ENCODE data around the gene MYO9B.

DNA sequence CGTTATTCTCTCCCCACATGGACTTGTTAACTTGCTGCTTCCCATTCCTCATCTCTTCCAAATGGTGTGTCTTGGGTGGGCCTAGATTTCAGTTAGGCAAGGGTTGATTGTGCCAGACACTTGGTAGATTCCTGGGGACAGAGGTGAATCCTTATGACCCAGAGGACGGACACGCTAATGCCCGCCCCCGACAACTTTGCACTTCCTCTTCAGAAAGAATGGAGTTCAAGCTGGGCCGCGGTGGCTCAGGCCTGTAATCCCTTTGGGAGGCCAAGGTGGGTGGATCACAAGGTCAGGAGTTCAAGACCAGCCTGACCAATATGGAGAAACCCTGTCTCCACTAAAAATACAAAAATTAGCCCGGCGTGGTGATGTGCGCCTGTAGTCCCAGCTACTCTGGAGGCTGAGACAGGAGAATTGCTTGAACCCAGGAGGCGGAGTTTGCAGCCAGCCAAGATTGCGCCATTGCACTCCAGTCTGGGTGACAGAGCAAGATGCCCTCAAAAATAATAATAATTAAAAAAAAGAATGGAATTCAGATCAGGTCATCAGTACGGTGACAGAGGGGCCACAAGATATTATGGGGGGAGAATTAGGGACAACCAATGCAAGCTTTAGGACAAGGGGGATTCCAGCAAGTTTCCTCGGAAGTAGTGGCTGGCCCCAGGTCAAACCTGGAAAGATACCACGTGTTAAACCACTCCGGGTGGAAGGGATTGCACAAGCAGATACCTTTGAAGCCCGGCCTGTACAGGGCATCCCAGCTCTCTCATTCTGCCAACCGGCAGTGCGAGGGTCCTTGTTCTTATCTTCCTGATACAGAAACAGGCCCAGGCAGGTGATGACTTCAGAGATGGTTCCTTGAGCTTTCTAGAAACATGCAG is 2.7 kb downstream of the MYO9B start:
- TF ChIP-seq, protein P1, sequence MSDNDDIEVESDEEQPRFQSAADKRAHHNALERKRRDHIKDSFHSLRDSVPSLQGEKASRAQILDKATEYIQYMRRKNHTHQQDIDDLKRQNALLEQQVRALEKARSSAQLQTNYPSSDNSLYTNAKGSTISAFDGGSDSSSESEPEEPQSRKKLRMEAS (CRISPR knock-in tag; IDR thresholded peaks at IDR 0.05), result no peak
- TF ChIP-seq, protein P2, sequence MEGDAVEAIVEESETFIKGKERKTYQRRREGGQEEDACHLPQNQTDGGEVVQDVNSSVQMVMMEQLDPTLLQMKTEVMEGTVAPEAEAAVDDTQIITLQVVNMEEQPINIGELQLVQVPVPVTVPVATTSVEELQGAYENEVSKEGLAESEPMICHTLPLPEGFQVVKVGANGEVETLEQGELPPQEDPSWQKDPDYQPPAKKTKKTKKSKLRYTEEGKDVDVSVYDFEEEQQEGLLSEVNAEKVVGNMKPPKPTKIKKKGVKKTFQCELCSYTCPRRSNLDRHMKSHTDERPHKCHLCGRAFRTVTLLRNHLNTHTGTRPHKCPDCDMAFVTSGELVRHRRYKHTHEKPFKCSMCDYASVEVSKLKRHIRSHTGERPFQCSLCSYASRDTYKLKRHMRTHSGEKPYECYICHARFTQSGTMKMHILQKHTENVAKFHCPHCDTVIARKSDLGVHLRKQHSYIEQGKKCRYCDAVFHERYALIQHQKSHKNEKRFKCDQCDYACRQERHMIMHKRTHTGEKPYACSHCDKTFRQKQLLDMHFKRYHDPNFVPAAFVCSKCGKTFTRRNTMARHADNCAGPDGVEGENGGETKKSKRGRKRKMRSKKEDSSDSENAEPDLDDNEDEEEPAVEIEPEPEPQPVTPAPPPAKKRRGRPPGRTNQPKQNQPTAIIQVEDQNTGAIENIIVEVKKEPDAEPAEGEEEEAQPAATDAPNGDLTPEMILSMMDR (IDR thresholded peaks at IDR 0.05), result no peak
- TF ChIP-seq, protein P3, sequence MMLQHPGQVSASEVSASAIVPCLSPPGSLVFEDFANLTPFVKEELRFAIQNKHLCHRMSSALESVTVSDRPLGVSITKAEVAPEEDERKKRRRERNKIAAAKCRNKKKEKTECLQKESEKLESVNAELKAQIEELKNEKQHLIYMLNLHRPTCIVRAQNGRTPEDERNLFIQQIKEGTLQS (CRISPR knock-in tag; conservative IDR thresholded peaks at IDR 0.05), result no peak
- TF ChIP-seq, protein P4, sequence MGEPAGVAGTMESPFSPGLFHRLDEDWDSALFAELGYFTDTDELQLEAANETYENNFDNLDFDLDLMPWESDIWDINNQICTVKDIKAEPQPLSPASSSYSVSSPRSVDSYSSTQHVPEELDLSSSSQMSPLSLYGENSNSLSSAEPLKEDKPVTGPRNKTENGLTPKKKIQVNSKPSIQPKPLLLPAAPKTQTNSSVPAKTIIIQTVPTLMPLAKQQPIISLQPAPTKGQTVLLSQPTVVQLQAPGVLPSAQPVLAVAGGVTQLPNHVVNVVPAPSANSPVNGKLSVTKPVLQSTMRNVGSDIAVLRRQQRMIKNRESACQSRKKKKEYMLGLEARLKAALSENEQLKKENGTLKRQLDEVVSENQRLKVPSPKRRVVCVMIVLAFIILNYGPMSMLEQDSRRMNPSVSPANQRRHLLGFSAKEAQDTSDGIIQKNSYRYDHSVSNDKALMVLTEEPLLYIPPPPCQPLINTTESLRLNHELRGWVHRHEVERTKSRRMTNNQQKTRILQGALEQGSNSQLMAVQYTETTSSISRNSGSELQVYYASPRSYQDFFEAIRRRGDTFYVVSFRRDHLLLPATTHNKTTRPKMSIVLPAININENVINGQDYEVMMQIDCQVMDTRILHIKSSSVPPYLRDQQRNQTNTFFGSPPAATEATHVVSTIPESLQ (CRISPR knock-in tag; IDR thresholded peaks at IDR 0.05), result no peak
- TF ChIP-seq, protein P5, sequence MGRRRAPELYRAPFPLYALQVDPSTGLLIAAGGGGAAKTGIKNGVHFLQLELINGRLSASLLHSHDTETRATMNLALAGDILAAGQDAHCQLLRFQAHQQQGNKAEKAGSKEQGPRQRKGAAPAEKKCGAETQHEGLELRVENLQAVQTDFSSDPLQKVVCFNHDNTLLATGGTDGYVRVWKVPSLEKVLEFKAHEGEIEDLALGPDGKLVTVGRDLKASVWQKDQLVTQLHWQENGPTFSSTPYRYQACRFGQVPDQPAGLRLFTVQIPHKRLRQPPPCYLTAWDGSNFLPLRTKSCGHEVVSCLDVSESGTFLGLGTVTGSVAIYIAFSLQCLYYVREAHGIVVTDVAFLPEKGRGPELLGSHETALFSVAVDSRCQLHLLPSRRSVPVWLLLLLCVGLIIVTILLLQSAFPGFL (CRISPR knock-in tag; IDR thresholded peaks at IDR 0.05; ENCODE audit: borderline replicate concordance), result no peak
- TF ChIP-seq SP1 (CRISPR knock-in tag; conservative IDR thresholded peaks at IDR 0.05) (no peak), ZNF671 (CRISPR knock-in tag; IDR thresholded peaks at IDR 0.05) (no peak), NR2C2 (CRISPR knock-in tag; IDR thresholded peaks at IDR 0.05) (no peak), ATF1 (CRISPR knock-in tag; IDR thresholded peaks at IDR 0.05) (no peak)
